GM18502 (cell line): ENCODE data around the gene NR6A1.

Experiments used
- ATAC-seq: cut with Tn5 transposase; IDR thresholded peaks from one replicate; pipeline ENCODE4 v1.9.1; 2021; ENCODE audit warnings: mild to moderate bottlenecking; ENCODE audit not compliant: unreplicated experiment, poor library complexity

Gene NR6A1

GRCh38 chr9:124485201-124485600 lies 285.9 kb downstream of the NR6A1 start:
- no peak for ATAC-seq

- no peak for ATAC-seq
Measured at GRCh38 chr9:124483481-124483880, 287.6 kb downstream of the NR6A1 start.

GRCh38 chr9:124482431-124483031 lies 288.6 kb downstream of the NR6A1 start:
- no peak for ATAC-seq

- no peak for ATAC-seq
Measured at GRCh38 chr9:124481115-124481514, 290.0 kb downstream of the NR6A1 start.

GRCh38 chr9:124480621-124480981 lies 290.5 kb downstream of the NR6A1 start:
- no peak for ATAC-seq

- ATAC-seq = no peak
Measured at GRCh38 chr9:124479947-124480620, 291.0 kb downstream of the NR6A1 start.

GRCh38 chr9:124479371-124479770 lies 291.7 kb downstream of the NR6A1 start:
- no peak for ATAC-seq

- no peak for ATAC-seq
Measured at GRCh38 chr9:124478354-124478753, 292.8 kb downstream of the NR6A1 start.

GRCh38 chr9:124477648-124478285 lies 293.3 kb downstream of the NR6A1 start:
- ATAC-seq = no peak

- ATAC-seq = no peak
Measured at GRCh38 chr9:124477211-124477647, 293.9 kb downstream of the NR6A1 start.

- ATAC-seq = no peak
Measured at GRCh38 chr9:124475868-124476690, 295.0 kb downstream of the NR6A1 start.

- no peak for ATAC-seq
Measured at GRCh38 chr9:124475158-124475867, 295.8 kb downstream of the NR6A1 start.

- ATAC-seq = no peak
Measured at GRCh38 chr9:124474151-124474550, 297.0 kb downstream of the NR6A1 start.

GRCh38 chr9:124473310-124473709 lies 297.8 kb downstream of the NR6A1 start:
- no peak for ATAC-seq

GRCh38 chr9:124472770-124473169 lies 298.3 kb downstream of the NR6A1 start:
- no peak for ATAC-seq

GRCh38 chr9:124471761-124472160 lies 299.4 kb downstream of the NR6A1 start:
- no peak for ATAC-seq

- ATAC-seq = no peak
Measured at GRCh38 chr9:124470726-124471125, 300.4 kb downstream of the NR6A1 start.

- no peak for ATAC-seq
Measured at GRCh38 chr9:124470306-124470705, 300.8 kb downstream of the NR6A1 start.

- no peak for ATAC-seq
Measured at GRCh38 chr9:124469011-124469832, 301.9 kb downstream of the NR6A1 start.
